ENCODE results near the gene FAM200C. TPM values are rescaled to one million over a fixed set of nuclear protein-coding genes. Genes with fewer than 3 reads are reported as not detected.

FAM200C gene
- total RNA-seq, 1 donor from 2014 or later = 4.3 TPM

GRCh38 chr5:160349249-160349934 is 50.5 kb downstream of the FAM200C start:
- DNase-seq (no peak), ATAC-seq (no peak)
- intact Hi-C loops (cut with micrococcal nuclease) = loop anchor here (5.0 kb wide), 2 partner anchors 152 to 327 kb away; no protein-coding TSS in a partner anchor

GRCh38 chr5:160348080-160348479 is 51.8 kb downstream of the FAM200C start:
- intact Hi-C loops (cut with micrococcal nuclease) = loop anchor here (5.0 kb wide), 2 partner anchors 151 to 326 kb away; no protein-coding TSS in a partner anchor
- ATAC-seq (no peak), DNase-seq (no peak)

- intact Hi-C loops (cut with micrococcal nuclease) = loop anchor here (5.0 kb wide), 2 partner anchors 150 to 325 kb away; no protein-coding TSS in a partner anchor
- ATAC-seq (no peak), DNase-seq (peak; percentile 59)
Measured at GRCh38 chr5:160347448-160347847, 52.4 kb downstream of the FAM200C start.

Other genes starting within 250 kb of the FAM200C start
- gene FABP6, start 170.5 kb downstream of the FAM200C start, total RNA-seq = 3.3 TPM
- 9.1 TPM for gene CCNJL, start 87.5 kb downstream of the FAM200C start, total RNA-seq
- 1.3 TPM for gene C1QTNF2, start 29.4 kb downstream of the FAM200C start, total RNA-seq
- gene SLU7, start 19.0 kb upstream of the FAM200C start, total RNA-seq = 46.5 TPM
- gene PTTG1, start 21.8 kb upstream of the FAM200C start, total RNA-seq = 1.4 TPM

All from left ventricle myocardium superior (tissue), 1 donor.